HG03565 (cell line): Measurements from ENCODE around the gene CHMP4B.

Experiments used
- ATAC-seq: cut with Tn5 transposase; IDR thresholded peaks from one replicate; pipeline ENCODE4 v1.9.1; 2021; ENCODE audit warnings: mild to moderate bottlenecking, moderate library complexity; ENCODE audit not compliant: unreplicated experiment

The CHMP4B gene

DNA sequence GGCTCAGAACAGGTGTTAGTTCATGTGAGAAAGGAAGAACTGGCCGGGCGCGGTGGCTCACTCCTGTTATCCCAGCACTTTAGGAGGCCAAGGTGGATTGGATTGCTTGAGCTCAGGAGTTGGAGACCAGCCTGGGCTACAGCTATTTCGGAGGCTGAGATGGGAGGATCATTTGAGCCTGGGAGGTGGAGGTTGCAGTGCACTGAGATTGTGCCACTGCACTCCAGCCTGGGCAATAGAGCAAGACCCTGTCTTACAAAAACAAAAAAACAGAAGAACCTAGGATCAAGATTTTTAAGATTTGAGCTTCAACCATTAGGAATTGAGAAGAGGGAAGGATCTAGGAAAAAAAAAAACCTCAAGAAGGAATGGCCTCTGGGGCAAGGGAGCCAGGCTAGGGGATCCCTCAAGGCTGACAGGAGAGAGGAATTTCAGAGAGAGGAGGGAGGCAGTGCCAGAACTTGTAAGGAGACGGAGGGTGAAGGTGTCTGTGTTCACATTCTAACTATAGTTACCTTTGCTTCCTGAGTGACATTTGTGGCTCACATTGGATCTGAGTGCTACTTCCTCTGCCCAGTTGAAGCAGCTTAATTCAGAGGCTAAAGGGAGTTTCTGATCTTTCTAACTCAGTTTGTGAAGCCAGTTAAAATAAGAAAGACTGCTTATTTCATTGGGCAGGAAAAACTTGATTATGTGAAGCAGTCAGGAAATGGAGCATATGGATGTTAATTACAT, 26.1 kb downstream of the CHMP4B start:
- no peak for ATAC-seq

- no peak for ATAC-seq
Measured at GRCh38 chr20:33838035-33838864, 27.1 kb downstream of the CHMP4B start.

- ATAC-seq, result no peak
Measured at GRCh38 chr20:33839591-33839990, 28.4 kb downstream of the CHMP4B start.

GRCh38 chr20:33840160-33840559, 29.0 kb downstream of the CHMP4B start:
- ATAC-seq, result no peak

GRCh38 chr20:33840759-33841435, 29.7 kb downstream of the CHMP4B start:
- ATAC-seq, result no peak

DNA sequence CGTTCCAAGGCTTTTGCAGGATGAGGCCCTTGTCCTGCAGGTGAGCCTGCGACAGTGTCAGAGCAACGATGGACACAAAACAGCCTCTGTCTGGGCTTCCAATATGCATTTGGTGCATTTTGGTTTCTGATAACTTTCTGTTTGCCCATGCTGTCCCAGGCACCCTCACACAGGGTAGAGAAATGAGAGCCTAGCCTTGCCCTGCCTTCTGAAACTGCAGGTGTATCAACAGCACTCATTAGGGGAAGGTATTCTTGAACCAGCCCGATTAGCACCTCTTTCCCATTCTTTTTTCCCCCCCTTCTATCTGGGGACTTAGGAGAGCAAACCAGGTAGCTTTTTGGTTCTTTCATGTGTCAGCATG, 30.3 kb downstream of the CHMP4B start:
- no peak for ATAC-seq

DNA sequence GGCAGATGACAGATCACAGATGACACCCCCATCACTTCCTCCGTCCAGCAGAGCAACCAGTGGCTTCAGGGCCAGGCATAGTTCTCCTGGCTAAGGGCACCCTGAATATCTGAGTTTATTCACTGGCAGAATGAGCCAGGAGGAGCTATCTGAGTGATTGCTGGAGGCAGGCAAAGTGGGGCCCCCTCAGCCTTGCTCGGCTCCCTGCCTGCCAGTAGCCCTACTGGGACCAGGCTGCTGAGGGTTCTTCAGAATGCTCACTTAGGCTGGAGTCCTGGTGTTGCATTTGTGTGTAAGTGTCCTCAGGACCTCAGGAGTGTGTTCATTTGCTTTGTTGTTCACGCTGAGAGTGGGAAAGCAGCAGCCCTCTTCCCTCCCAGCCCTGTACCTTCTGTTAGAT, 31.2 kb downstream of the CHMP4B start:
- ATAC-seq, result no peak

GRCh38 chr20:33843050-33843449, 31.9 kb downstream of the CHMP4B start:
- ATAC-seq, result no peak

DNA sequence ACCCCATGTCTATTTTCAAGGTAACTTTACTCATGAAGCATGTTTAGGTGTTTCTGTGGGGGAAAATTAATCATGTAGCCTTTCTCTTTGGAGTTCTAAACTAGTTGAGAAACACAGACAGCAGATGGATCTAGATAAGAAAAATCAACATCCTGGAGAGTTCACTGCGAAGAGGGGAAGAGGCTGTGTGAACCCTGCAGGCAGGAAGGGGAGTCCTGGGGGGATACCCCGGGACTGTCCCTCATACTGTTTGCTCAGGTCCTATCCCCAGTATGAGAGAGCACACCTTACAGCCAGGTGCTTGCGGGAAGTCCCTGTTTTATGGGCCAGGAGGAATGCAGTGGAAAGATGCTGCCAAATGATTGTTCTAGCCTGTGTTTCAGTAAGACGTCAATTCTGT, 32.7 kb downstream of the CHMP4B start:
- ATAC-seq, result no peak

DNA sequence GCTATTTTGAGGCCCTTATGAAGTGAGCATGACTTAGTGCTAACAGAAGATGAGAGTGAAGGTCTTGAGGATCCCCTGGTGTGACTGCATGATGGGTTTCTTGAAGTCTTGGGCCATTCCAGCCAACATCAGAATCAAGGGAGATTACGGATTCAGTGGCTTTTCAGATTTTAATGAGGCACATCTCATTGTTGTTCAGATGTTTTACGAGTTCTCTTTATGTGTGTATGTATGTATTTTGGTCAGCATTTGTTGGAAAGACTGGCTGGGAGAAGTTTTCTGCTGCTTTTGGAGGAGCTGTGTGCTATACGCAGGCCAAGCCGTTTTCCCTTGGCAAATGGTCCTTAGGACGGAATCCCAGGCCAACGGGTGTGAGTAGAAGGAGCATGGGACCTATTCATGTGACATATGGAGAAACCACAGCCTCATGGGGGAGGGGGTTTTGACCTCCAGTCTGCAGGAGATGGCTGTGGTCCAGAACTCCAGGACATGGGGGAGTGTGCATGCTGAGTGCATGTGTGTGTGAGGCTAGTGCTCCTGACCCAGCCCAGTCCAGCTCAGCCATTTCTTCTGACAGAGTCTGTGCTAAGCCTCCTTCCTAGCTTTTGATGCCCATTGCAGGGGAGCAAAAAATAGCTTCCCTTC, 35.3 kb downstream of the CHMP4B start:
- ATAC-seq, result no peak

- no peak for ATAC-seq
Measured at GRCh38 chr20:33847006-33847405, 35.9 kb downstream of the CHMP4B start.

- no peak for ATAC-seq
Measured at GRCh38 chr20:33848391-33848790, 37.2 kb downstream of the CHMP4B start.

DNA sequence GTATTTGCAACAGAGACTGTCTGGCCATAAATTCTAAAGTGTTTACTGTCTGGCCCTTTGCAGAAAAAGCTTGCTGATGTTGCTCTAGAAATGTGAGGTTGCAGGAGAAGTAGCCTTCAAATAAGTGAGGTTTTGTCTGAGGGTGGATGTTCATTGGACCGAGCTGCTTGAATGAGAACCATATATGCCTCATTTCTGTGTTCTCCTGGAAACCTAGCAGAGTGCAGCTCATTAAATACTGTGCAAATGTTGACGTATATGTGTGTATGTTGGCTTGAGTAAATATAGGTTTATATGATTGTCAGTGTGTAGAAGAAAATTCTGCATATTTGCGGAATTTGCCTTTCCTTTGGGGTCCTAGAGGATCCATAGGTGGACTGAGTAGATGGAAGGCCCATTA, 39.0 kb downstream of the CHMP4B start:
- no peak for ATAC-seq

- no peak for ATAC-seq
Measured at GRCh38 chr20:33851842-33852466, 40.8 kb downstream of the CHMP4B start.

- no peak for ATAC-seq
Measured at GRCh38 chr20:33852626-33853506, 41.7 kb downstream of the CHMP4B start.

GRCh38 chr20:33853507-33853813, 42.3 kb downstream of the CHMP4B start:
- no peak for ATAC-seq

DNA sequence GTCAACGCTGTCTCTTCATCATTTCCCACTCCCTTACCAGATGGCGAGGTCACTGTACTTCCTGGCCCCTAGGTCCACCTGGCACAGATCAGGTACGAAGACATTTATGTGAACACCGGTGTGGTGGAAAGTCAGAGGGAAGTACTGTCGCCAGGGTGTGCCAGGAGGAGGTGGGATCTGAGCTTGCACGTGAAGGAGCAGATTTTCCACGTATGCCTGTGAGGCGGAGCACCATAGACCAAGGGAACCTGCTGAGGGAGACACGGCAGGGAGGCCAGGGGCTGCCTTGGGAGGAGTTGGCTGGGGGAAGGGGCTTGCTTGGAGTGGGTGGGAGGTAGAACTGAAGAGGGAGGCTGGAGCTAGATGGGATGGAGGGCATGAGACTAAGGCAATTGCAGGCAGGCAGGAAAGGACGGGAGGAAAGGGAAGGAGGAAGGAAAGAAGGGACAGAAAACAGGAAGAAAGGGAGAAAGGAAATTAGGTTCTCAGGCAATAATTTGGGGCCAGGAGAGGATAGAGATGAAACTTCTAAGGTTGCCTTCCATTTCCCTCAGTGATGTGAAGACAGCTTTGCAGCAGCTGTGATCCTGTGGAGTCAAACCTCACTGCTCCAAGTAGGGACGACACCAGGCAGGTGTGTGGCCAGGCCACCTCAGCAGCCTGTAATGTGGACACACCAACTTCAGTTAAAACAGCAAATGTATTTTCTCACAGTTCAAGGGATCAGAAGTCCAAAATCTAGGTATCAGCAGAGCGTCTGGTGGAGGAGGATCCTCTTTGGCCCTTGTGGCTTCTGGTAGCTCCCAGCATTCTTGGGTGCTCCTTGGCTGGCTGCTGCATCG, 46.8 kb downstream of the CHMP4B start:
- ATAC-seq, result no peak

DNA sequence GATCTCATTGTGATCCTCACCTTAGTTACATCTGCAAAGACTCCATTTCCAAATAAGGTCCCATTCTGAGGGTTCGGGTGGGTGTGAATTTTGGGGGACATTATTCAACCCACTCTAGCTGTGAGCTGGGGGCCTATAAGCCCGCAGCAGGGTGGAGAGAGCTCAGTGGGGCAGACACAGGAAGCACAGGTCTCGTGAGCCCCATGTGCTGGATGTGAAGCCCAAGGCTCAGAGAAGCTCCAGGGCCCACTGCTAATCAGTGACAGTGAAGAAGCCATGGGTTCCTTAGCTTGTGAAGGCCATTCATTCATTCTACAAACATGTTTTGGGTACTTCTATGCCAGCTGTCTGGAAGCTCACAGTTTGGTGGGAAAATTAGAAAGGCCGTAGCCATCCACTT, 47.5 kb downstream of the CHMP4B start:
- no peak for ATAC-seq

DNA sequence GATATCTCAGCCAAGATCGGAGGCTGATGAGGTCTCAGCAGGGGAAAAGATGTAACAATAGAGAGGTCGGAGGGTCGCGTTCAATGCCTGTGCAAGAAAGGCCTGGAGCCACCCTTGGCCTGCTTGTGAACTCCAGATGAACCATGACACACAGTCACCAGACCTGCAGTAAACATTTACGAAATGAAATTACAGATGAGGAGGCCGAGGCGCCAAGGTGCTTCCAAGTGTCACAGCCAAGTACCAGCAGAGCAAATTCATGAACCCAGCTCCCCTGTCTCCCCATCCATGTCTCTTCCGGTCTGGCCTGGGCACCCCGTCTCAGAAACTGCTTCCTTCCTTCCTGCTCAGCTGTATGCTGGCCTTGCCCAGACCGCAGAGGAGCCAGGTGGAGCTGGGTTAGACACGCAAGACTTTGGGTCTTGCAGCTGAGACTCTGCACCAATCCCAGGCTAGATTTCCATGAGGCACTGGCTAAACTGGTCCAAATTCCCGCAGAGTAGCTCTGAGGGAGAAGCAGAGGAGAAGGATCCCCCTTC, 48.1 kb downstream of the CHMP4B start:
- no peak for ATAC-seq
